ENCODE results near the gene GLIPR2.

The GLIPR2 gene

GRCh38 chr9:36120705-36121104, 15.8 kb upstream of the GLIPR2 start:
- TF ChIP-seq, protein P1, sequence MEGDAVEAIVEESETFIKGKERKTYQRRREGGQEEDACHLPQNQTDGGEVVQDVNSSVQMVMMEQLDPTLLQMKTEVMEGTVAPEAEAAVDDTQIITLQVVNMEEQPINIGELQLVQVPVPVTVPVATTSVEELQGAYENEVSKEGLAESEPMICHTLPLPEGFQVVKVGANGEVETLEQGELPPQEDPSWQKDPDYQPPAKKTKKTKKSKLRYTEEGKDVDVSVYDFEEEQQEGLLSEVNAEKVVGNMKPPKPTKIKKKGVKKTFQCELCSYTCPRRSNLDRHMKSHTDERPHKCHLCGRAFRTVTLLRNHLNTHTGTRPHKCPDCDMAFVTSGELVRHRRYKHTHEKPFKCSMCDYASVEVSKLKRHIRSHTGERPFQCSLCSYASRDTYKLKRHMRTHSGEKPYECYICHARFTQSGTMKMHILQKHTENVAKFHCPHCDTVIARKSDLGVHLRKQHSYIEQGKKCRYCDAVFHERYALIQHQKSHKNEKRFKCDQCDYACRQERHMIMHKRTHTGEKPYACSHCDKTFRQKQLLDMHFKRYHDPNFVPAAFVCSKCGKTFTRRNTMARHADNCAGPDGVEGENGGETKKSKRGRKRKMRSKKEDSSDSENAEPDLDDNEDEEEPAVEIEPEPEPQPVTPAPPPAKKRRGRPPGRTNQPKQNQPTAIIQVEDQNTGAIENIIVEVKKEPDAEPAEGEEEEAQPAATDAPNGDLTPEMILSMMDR (IDR thresholded peaks at IDR 0.05; ENCODE audit: control insufficient read depth, insufficient read depth, low read depth, low read length, missing control alignments): no peak
- DNase-seq (ENCODE audit: low read depth): no peak
- H3K4me3 ChIP-seq (ENCODE audit: control insufficient read depth, low read depth, low read length): no peak overlapping the region

- H3K4me3 ChIP-seq (ENCODE audit: control insufficient read depth, low read depth, low read length): no peak overlapping the region
- TF ChIP-seq, protein P1 (IDR thresholded peaks at IDR 0.05; ENCODE audit: control insufficient read depth, insufficient read depth, low read depth, low read length, missing control alignments): no peak
- DNase-seq (ENCODE audit: low read depth): no peak
These were observed 14.6 kb upstream of the GLIPR2 start for GRCh38 chr9:36121971-36122370.

- TF ChIP-seq, protein P1 (IDR thresholded peaks at IDR 0.05; ENCODE audit: control insufficient read depth, insufficient read depth, low read depth, low read length, missing control alignments): no peak
- no peak overlapping the region for H3K4me3 ChIP-seq (ENCODE audit: control insufficient read depth, low read depth, low read length)
- DNase-seq (ENCODE audit: low read depth): no peak
These were observed 13.0 kb upstream of the GLIPR2 start for GRCh38 chr9:36123515-36123914.

- no peak overlapping the region for H3K4me3 ChIP-seq (ENCODE audit: control insufficient read depth, low read depth, low read length)
- TF ChIP-seq, protein P1 (IDR thresholded peaks at IDR 0.05; ENCODE audit: control insufficient read depth, insufficient read depth, low read depth, low read length, missing control alignments): no peak
- no peak for DNase-seq (ENCODE audit: low read depth)
These were observed 11.3 kb upstream of the GLIPR2 start for GRCh38 chr9:36125062-36125855.

- TF ChIP-seq, protein P1 (IDR thresholded peaks at IDR 0.05; ENCODE audit: control insufficient read depth, insufficient read depth, low read depth, low read length, missing control alignments): no peak
- H3K4me3 ChIP-seq (ENCODE audit: control insufficient read depth, low read depth, low read length): no peak overlapping the region
- DNase-seq (ENCODE audit: low read depth): no peak
These were observed 10.4 kb upstream of the GLIPR2 start for GRCh38 chr9:36126016-36126730.

- TF ChIP-seq, protein P1 (IDR thresholded peaks at IDR 0.05; ENCODE audit: control insufficient read depth, insufficient read depth, low read depth, low read length, missing control alignments): no peak
- no peak overlapping the region for H3K4me3 ChIP-seq (ENCODE audit: control insufficient read depth, low read depth, low read length)
- DNase-seq (ENCODE audit: low read depth): no peak
These were observed 8.8 kb upstream of the GLIPR2 start for GRCh38 chr9:36127652-36128244.

Data from AG09309 (cell line).